Measurements from ENCODE around the gene GPX2.

GPX2 gene

GRCh38 chr14:64952598-64953309, 10.2 kb upstream of the GPX2 start:
- H3K27ac ChIP-seq (ENCODE audit: extremely low read depth, low read depth, low read length), result no peak overlapping the region

GRCh38 chr14:64951724-64952123, 9.2 kb upstream of the GPX2 start:
- no peak overlapping the region for H3K4me3 ChIP-seq (ENCODE audit: low read depth, low read length)
- peaks cover 0 to 51% of the 10 kb centered on the region in 2 experiments; a peak in 1 of 3 replicates for H3K36me3 ChIP-seq (ENCODE audit: control insufficient read depth in 2 of 2, insufficient read depth in 1 of 2, low read length in 2 of 2)
- no peak overlapping the region for H3K27ac ChIP-seq (ENCODE audit: extremely low read depth, low read depth, low read length)
- no peaks in the 10 kb centered on the region for H3K9me3 ChIP-seq (ENCODE audit: control insufficient read depth, insufficient read depth, low read depth, low read length)
- H3K4me1 ChIP-seq (ENCODE audit: control insufficient read depth, insufficient read depth, low read length), result no peaks in the 10 kb centered on the region
- ChIA-PET POLR2A (no interaction called here), CTCF (interaction anchor here (0.5 to 0.9 kb wide), 2 partner anchors 19 to 63 kb away, joined by 4 read pairs; no protein-coding TSS in a partner anchor)
- TF ChIP-seq ZSCAN18 (tag by site-specific recombination; IDR thresholded peaks at IDR 0.05) (no peak), ZNF610 (tag by site-specific recombination; IDR thresholded peaks at IDR 0.05; ENCODE audit: borderline replicate concordance) (no peak), ZNF280C (tag by site-specific recombination; IDR thresholded peaks at IDR 0.05) (no peak), SP2 (tag by site-specific recombination; IDR thresholded peaks at IDR 0.05) (no peak), ZNF16 (tag by site-specific recombination; IDR thresholded peaks at IDR 0.05; ENCODE audit: low read depth) (no peak), SP3 (tag by site-specific recombination; IDR thresholded peaks at IDR 0.05) (no peak)

More at GRCh38 chr14:64952598-64953309, 10.2 kb upstream of the GPX2 start:
- Histone ChIP-seq H3K9me3 (ENCODE audit: control insufficient read depth, insufficient read depth, low read depth, low read length) (no peaks in the 10 kb centered on the region), H3K36me3 (ENCODE audit: control insufficient read depth in 2 of 2, insufficient read depth in 1 of 2, low read length in 2 of 2) (peaks cover 0 to 41% of the 10 kb centered on the region in 2 experiments; a peak in 2 of 3 replicates), H3K4me3 (ENCODE audit: low read depth, low read length) (no peak overlapping the region), H3K4me1 (ENCODE audit: control insufficient read depth, insufficient read depth, low read length) (no peaks in the 10 kb centered on the region)
- no peak for TF ChIP-seq ZNF677 (tag by site-specific recombination; IDR thresholded peaks at IDR 0.05)
- no peak for TF ChIP-seq TCF7L2 (IDR thresholded peaks at IDR 0.05; ENCODE audit: borderline replicate concordance, low read depth, low read length)
- no peak for TF ChIP-seq ZBTB7A (tag by site-specific recombination; IDR thresholded peaks at IDR 0.05; ENCODE audit: low read depth)
- TF ChIP-seq KLF16 (tag by site-specific recombination; IDR thresholded peaks at IDR 0.05), result no peak
- TF ChIP-seq ZNF473 (tag by site-specific recombination; IDR thresholded peaks at IDR 0.05), result no peak
- no peak for TF ChIP-seq ZNF341 (tag by site-specific recombination; IDR thresholded peaks at IDR 0.05; ENCODE audit: low read depth)
- no peak for TF ChIP-seq PATZ1 (tag by site-specific recombination; IDR thresholded peaks at IDR 0.05)
- no peak for TF ChIP-seq ZNF2 (tag by site-specific recombination; IDR thresholded peaks at IDR 0.05)
- no peak for TF ChIP-seq SP3 (tag by site-specific recombination; IDR thresholded peaks at IDR 0.05)
- TF ChIP-seq ZNF830 (tag by site-specific recombination; IDR thresholded peaks at IDR 0.05; ENCODE audit: low read depth), result no peak
- CTCF ChIA-PET, result interaction anchor here (0.5 to 1.2 kb wide), 2 partner anchors 32 to 75 kb away, joined by 3 to 4 read pairs; no protein-coding TSS in a partner anchor
- POLR2A ChIA-PET, result no interaction called here

GRCh38 chr14:64951291-64951690, 8.7 kb upstream of the GPX2 start:
- no peak for TF ChIP-seq SP7 (tag by site-specific recombination; IDR thresholded peaks at IDR 0.05)
- Histone ChIP-seq H3K4me3 (ENCODE audit: low read depth, low read length) (no peak overlapping the region), H3K27ac (ENCODE audit: extremely low read depth, low read depth, low read length) (no peak overlapping the region), H3K36me3 (ENCODE audit: control insufficient read depth in 2 of 2, insufficient read depth in 1 of 2, low read length in 2 of 2) (peaks cover 0 to 51% of the 10 kb centered on the region in 2 experiments; a peak in 1 of 3 replicates), H3K9me3 (ENCODE audit: control insufficient read depth, insufficient read depth, low read depth, low read length) (no peaks in the 10 kb centered on the region), H3K4me1 (ENCODE audit: control insufficient read depth, insufficient read depth, low read length) (no peaks in the 10 kb centered on the region)
- ChIA-PET CTCF (interaction anchor here (0.5 to 0.9 kb wide), 3 partner anchors 19 to 69 kb away, joined by 3 to 4 read pairs (median 4); no protein-coding TSS in a partner anchor), POLR2A (no interaction called here)

Data from HEK293 (cell line).